NCI-H82 treated with DMSO at 0.1 percent for 48 hours (cell line): ENCODE results near the gene KLHL22.
"Not testable (repeated sequence)": the region's sequence is repeated elsewhere in the genome, so short reads cannot be mapped to it uniquely, and the experiment has no call there.

Experiments
- DNase-seq: peaks from one replicate; lab custom pipeline; 2025; ENCODE audit not compliant: unreplicated experiment; lab: John Stamatoyannopoulos, UW

KLHL22 gene, protein sequence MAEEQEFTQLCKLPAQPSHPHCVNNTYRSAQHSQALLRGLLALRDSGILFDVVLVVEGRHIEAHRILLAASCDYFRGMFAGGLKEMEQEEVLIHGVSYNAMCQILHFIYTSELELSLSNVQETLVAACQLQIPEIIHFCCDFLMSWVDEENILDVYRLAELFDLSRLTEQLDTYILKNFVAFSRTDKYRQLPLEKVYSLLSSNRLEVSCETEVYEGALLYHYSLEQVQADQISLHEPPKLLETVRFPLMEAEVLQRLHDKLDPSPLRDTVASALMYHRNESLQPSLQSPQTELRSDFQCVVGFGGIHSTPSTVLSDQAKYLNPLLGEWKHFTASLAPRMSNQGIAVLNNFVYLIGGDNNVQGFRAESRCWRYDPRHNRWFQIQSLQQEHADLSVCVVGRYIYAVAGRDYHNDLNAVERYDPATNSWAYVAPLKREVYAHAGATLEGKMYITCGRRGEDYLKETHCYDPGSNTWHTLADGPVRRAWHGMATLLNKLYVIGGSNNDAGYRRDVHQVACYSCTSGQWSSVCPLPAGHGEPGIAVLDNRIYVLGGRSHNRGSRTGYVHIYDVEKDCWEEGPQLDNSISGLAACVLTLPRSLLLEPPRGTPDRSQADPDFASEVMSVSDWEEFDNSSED

DNA sequence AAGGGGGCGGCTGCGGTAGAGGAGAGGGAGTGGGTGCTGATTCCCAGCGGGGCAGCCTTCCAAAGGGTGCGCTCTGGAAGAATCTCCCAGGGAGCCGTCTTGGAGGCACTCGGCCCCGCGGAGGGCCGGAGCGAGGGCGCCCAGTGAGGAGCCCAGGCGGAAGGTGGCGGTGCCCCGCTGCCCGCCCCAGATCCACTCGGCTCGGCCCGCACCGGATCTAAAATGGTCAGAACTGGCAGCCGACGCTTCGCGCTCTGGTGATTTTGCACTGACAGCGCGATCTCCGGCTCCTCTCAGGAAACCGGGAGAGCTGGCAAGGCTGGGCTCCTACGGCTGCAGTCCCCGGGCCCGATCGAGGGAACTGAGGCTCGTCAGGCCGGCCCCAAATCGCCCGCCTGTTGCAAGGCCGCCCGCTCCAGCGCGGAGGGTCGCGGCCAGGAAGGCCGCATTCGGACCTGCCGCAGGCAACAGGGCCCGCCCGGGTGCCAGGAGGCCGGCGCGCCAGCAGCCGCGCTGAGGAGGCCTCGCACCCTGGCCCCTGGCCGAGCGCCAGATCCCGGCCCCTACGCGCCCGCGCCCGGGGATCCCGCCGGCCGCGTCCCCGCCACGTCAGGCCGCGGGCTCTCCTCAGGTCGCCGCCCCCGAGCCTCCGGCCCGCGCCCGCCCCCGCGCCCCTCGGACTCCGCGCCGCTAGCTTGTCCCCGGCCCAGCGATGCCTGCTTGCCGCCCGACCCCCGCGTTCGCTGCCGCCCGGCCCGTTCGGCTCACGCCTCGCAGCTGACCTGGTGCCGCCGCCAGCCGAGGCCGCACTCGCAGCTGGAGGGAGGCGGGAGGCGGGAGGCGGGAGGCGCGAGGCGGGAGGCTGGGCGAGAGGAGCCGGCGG is at the start of gene KLHL22:
Gene KLHL22, minus strand, starts transcription at position 818 of the 883 bp plus-strand sequence. CDS start 6,584 bp downstream, outside the sequence.
- no peak for DNase-seq

DNA sequence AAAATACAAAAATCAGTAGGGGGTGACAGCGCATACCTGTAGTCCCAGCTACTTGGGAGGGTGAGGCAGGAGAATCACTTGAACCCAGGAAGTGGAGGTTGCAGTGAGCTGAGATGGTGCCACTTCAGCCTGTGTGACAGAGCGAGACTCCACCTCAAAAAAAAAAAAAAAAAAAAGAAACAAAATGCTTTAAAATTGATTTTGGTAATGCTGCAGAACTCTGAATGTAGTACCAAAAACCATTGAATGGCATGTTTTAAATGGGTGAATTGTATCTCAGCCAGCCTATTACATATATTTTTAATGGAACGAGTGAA is 49.7 kb upstream of the KLHL22 start:
- not testable (repeated sequence) for DNase-seq

DNA sequence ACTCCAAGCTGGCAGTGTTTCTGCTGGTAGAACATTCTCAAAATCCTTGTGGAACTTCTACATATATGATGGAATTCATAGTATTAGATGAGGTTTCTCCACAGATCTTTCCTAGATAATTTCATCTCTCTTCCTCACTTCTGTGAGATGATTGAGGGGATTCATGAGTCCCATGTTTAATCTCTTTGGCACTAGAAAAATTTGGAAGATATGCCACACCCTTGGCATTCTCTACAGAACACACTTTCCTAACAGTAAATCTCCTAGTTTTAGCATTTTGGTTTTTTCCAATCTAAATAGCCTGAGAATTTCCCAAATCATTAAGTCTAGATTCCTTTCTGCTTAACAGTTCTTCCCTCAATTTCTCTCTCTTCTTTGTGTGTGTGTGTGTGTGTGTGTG is 47.1 kb upstream of the KLHL22 start:
- DNase-seq, result no peak

DNA sequence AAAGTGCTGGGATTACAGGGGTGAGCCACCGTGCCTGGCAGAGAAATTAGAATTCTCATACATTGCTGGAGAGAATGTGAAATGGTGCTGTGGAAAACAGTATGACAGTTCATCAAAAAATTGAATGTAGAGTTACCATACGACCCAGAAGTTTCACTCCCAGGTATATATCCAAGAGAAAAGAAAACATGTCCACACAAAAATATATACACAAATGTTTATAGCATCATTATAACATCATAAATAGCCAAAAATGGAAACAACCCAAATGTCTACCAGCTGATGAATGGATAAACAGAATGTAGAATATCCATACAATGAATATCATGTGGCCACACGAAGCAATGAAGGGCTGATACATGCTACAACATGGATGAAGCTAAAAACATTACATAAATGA is 46.5 kb upstream of the KLHL22 start:
- DNase-seq, result no peak

DNA sequence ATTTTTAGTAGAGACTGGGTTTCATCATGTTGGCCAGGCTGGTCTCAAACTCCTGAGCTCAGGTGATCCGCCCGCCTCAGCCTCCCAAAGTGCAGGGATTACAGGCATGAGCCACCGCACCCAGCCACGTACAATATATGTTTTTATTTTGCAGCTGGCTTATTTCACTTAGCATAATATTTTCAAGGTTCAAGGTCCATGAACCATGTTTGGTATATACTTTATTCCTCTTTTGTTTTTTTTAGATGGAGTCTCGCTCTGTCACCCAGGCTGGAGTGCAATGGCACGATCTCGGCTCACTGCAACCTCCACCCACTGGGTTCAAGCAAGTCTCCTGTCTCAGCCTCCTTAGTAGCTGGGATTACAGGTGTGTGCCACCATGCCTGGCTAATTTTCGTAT is 43.3 kb upstream of the KLHL22 start:
- not testable (repeated sequence) for DNase-seq

DNA sequence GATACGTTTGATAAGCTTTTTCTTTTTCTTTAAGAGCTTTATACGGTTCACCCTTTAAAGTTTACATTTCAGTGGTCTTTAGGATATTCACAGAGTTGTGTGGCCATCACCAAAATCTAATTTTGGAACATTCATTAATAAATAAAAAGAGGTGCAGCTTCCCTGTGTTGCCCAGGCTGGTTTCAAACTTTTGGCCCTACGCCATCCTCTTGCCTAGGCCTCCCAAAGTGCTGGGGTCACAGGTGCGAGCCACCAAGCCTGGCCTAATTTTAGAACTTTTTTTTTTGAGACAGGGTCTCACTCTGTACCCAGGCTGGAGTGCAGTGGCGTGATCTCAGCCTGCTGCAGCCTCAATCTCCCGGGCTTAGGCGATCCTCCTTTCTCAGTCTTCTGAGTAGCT is 42.4 kb upstream of the KLHL22 start:
- no peak for DNase-seq

DNA sequence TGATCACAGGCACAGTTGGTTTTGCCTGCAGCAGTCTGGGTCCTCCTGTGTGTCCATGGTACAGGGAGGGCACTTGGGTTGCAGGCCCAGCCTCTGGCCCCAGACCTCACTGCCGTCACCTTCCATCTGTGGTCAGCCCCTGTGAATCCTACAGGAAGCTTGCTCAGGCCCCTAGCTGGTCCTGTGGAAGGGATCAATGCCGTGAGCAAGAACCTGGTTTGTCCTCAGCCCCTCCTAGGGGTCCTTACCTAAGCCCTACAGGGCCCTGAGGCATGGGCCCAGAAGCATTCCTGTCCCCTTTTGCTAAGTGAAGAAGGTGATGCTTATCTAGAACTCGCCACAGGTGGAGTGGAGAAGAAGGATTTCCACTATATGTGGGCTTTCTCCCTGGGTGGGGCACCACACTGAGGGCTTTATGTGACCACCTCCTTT is 41.7 kb upstream of the KLHL22 start:
- no peak for DNase-seq

DNA sequence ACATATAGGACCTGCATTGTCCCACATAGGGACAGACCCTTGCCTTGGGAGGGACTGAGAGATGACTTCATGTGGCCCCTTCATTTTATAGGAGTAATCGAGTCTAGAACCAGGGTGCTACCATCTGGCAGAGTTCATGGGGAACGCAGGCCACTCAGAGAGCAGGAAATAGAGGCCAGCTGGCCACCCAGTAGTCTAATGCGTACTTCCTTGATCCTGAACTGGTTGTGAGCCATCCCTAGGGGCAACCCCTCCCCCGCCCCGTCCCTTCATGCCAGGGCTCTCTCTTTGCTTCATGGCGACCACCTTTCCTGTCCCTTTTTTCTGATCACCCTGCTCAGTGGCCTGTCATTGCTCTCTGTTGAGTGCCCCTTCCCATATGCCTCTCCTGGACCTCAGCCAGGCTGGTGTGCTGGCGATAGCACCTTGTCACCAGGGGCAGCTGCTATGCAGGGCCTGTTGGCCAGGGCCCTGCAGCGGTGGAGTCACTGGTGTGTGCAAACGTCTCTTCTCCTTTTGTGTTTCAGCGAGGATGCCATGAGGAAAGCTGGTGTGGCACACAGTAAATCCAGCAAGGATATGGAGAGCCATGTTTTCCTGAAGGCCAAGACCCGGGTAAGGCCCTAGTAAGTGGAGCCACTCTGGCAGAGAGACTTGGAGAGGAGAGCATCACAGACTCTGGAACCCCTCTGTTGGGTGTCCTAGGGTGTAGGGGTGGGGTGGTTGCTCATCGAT is 41.2 kb upstream of the KLHL22 start:
- no peak for DNase-seq

DNA sequence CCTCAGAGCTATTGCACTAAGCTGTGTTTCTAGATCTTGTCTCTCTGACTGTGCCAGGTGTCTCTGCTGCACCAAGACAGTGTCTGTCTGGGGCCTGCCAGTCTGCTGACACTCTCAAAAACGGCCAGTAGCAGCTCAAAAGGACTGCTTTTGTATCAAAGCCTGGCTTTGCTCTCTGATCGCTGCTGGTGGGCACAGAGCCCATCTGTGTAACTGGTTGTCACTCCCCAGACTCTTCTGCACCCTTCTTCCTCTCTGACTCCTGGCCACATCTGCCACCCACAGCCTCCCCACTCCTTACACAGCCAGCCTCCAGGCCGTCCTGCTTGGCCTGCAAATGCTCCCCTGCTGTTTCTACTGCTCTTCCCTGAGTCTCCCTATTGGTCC is 38.3 kb upstream of the KLHL22 start:
- DNase-seq, result no peak

DNA sequence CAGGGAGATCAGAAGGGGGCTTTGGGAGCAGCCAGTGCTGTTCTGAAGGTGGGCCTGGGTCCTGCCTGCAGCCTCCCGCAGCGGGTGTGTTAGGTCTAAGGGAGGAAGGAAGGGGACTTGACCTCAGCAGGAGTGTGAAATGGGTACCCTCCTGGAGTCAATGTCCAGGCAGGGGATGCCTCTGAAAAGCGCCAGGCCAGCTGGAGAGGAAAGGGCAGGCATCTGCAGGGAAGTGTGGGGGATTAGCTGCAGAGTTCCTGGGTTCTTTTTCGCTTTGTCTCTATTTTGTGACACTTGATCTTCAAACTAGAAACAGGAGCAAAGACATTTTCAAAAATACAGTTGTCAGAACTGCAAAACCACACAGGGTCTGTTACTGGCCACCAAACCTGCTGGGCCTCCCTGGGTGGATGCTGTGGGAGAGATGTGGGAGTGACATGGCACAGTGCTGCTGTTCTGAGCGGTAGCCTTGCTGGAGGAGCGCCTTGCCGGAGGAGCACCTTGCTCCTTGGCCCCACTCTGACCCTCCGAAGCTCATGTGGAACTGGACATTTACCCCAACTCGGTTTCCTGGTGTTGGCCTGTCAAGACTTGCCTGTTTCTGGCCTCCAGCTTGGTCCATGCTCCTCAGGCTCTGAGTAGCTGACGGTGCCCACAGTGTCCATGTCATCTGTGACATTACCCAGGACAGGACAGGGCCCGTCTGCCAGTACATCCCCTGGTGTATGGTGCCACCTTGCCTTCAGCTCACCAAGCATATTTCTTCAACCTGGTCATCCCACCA is 37.7 kb upstream of the KLHL22 start:
- no peak for DNase-seq

DNA sequence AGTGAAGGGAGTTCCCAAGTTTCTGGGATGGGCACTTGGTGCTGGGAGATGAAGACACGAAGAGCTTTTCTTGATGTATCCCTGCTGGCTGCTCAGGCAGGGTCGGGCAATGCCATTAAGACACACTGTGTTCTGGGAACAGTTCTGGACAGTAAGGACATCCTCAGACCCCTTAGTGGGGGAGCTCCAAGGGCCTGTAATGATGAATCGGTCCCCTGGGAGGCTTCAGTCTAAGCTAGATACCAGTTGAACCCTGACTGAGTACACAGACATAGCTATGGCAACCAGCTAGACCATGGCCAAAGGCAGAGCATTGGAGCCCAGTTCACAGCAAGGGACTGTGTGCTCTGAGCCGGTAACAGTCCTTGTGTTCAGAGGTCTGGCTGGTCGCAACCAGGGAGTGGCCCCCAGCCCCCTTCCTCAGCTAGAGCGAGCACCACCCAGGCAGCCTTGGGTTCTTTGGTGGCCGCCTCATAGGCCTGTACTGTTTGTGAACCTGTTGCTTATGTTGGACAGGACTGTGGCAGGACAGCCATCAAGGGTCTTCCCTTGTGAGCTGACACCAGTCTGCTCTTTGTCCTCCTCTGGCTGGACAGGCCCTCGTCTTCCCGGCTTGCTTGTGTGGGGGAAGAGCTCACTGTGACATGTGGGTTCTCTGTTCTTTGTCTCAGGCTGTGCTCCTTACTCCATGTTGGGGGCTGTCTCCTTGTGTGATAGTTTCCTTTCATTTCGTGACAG is 36.8 kb upstream of the KLHL22 start:
- DNase-seq, result no peak

DNA sequence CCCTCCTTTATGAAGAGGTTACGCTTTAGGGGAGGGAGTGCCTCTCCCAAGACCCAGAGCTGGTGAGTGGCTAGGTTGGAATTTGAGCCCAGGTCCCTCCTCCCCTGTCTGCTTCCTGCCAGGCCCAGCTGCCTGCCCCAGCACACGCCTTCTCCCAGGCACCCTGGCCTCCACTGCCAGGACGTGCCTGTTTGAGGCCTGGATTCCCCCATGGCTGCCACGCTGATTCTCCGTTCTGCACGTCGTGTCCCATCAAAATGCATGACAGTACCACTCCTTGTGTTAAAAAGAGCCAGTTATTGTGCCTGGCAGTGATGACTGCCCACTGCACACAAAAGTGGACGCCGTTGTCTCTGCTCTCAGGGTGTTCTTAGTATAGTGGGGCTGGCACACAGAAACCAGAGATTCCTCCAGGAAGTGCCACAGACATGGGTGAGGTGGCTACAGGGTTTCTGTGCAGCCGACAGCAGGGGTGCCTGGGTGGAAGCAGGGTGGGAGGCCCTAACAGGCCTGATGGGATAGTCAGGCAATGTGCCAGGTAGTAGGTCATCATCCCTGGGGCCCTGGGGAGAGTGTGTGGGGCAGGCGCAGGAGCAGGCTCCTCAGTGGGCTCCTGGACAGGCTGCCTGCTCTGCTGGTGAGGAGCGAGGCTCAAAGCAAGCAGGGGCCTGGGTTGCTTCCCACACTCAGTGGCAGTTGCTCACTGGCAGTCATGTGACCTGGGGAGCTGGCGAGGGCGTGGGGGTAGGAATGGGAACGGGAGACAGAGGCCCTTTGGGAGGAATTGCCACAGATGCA is 36.0 kb upstream of the KLHL22 start:
- no peak for DNase-seq

DNA sequence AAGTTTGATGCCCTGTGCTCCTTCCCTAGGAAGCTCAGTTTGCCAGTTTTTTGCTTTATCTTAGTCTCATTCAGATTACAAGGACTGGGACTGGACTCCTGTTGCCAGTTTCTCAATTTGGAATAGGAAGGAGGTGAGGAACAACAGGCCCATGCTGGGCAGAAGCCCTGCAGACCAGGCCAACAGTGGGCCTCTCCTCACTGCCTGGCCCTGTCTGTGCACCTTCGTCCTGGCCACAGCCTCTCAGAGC is 35.5 kb upstream of the KLHL22 start:
- no peak for DNase-seq

DNA sequence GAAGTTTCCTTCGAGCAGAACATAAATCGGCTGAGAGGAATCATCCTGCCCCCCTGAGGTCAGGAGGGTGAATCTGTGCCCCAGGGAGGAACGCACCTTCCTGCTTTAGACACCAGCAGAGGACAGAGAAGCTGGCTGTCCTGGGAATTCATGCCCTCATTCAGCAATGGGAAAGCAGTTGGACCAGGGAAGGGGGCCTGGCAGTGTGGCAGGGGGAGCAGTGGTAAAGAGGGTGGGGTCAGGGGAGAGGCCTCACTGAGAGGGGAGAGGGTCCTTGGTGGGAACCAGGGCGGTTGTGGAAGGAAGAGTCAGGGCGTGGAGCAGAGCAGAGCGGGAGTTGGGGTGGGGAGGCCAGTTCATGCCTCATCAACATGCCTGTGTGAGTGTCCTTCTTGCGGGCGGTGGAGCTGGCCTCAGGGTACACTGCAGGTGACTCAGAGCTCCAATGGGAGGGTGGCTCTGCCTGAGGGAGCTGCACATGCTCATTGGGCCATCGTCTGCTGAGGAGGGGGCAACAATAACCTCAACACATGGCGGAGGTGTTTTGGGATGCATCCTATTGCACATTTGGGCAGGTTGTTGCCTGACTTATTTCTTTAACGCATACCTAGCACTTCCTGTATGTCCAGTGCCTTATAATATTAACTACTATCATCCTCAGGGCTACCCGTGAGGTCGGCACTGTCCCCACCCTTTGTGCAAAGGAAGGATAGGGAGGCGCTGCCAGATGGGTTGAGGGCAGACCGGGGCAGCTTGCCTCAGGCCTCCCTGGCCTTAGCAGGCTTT is 35.0 kb upstream of the KLHL22 start:
- DNase-seq, result no peak

DNA sequence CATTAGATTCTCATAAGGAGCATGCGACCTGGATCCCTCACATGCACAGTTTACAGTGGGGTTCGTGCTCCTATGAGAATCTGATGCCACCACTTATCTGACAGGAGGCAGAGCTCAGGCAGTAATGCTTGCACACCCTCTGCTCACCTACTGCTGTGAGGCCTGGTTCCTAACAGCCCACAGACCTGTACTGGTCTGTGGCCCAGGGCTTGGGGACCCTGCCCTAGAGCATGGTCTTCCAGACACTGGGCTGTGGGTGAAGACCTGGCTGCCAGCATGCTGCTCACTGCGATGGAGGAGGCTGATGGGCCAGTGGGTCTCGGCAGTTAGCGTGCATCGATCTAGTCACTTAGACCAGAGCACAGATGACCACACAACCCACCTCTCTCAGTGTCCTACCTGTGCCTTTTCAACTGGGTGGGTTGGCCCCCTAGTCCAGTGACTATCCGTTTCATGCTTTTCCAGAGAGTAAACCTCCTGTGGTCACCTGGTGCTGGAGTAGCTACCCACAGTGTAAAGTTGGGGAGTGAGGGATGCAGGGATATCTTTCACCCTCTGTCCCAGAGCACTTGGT is 32.9 kb upstream of the KLHL22 start:
- DNase-seq, result no peak

DNA sequence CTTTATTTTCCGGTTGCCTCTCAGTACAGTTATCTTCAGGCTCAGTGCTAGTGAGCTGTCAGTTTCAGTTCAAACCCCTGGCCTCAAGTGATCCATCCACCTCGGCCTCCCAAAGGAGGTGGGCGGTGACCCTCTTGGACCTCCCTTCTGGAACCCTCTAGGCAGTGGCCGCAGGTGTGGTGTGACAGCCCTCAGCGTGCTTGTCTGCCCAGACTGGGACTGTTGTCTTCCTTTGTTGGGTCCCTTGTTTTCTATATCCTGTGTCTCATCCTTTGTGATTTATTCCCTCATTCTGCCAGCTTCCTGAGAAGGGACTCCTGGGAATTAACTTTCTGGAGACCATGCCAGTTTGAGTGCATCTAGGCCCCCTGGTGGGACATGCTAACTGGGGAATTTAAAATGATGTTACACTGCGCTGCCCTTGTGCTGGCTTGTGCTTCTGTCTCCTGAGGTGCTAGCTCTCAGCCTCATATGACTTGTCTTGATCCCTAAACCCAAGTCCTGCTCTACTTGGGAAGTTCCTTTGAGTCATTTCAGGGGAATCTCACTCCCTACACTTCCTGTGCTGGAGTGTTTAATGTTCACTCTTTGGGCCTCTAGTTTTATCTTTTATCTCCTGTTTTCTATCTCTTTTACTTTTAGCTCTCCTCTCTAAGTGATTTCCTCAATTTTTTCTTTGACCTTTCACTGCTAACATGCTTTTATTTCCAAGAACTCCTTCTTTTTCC is 31.2 kb upstream of the KLHL22 start:
- DNase-seq, result no peak

DNA sequence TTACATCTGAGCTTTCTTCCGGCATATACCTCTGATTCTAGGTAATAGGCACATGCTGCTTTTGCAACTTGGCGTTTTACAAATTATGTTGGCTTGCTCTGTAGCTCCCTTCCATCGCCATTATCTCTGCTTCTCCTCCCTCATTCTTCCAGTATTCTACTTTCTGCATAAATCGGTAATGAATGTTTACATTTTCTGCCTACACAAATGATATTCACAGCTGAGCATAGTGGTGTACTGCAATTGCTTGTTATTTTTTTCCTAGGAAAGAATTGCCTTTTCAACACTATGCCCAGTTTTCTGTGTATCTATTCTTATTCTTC is 30.7 kb upstream of the KLHL22 start:
- DNase-seq, result no peak

DNA sequence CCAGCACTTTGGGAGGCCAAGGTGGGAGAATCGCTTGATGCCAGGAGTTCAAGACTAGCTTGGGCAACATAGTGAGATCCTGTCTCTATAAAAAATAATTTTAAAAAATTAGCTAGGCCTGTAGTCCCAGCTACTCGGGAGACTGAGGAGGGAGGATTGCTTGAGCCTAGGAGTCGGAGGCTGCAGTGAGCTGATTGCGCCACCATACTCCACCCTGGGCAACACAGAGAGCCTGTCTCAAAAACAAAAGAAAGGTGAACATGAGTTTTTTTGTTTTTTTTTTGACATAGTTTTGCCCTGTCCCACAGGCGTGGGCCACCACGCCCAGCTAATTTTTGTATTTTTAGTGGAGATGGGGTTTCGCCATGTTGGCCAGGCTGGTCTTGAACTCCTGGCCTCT is 29.5 kb upstream of the KLHL22 start:
- no peak for DNase-seq
